GM23248 (cell line): ENCODE data around the gene ZNF418.

ENCODE experiments used
- EZH2 ChIP-seq: fragments of 200-600 bp; sonication (generic); IDR thresholded peaks from 2 replicates; pipeline ENCODE4 v1.6.1; 2018; ENCODE audit warnings: antibody characterized with exemption, mild to moderate bottlenecking; ENCODE audit not compliant: insufficient read depth, poor library complexity, severe bottlenecking
- EZH2phosphoT487 ChIP-seq: fragments of 200-600 bp; sonication (generic); IDR thresholded peaks from 2 replicates; pipeline ENCODE4 v1.6.1; 2018; ENCODE audit warnings: antibody characterized with exemption, moderate library complexity, mild to moderate bottlenecking, low read depth; ENCODE audit not compliant: insufficient read depth

- no peak for TF ChIP-seq EZH2phosphoT487
- no peak for TF ChIP-seq EZH2
Observed at GRCh38 chr19:57947419-57948134, 12.4 kb upstream of the ZNF418 start, which contains the start of gene ZNF256.
